ENCODE data around the gene RAB3IL1.

Gene RAB3IL1

GRCh38 chr11:61862714-61863547, 54.4 kb downstream of the RAB3IL1 start:
- DNase-seq: no peak

GRCh38 chr11:61861634-61862033, 55.7 kb downstream of the RAB3IL1 start:
- DNase-seq: no peak

GRCh38 chr11:61860054-61860903, 57.1 kb downstream of the RAB3IL1 start:
- DNase-seq: no peak

- DNase-seq: no peak
Observed at GRCh38 chr11:61855939-61856680, 61.3 kb downstream of the RAB3IL1 start.

GRCh38 chr11:61854966-61855714, 62.2 kb downstream of the RAB3IL1 start:
- DNase-seq: no peak

- no peak for DNase-seq
Observed at GRCh38 chr11:61854206-61854895, 63.0 kb downstream of the RAB3IL1 start.

- no peak for DNase-seq
Observed at GRCh38 chr11:61853698-61854169, 63.6 kb downstream of the RAB3IL1 start.

GRCh38 chr11:61851900-61852295, 65.5 kb downstream of the RAB3IL1 start:
- DNase-seq: no peak

- no peak for DNase-seq
Observed at GRCh38 chr11:61851113-61851899, 66.1 kb downstream of the RAB3IL1 start.

GRCh38 chr11:61850687-61851086, 66.7 kb downstream of the RAB3IL1 start:
- no peak for DNase-seq

GRCh38 chr11:61848631-61849030, 68.7 kb downstream of the RAB3IL1 start:
- no peak for DNase-seq

- no peak for DNase-seq
Observed at GRCh38 chr11:61847914-61848581, 69.3 kb downstream of the RAB3IL1 start.
